NCI-H1092 treated with DMSO at 0.1 percent for 48 hours (cell line): ENCODE data around the gene TMEM184B.

Source experiments
- DNase-seq: peaks from one replicate; lab custom pipeline; 2025; lab: John Stamatoyannopoulos, UW

The TMEM184B gene

GRCh38 chr22:38308791-38309498 lies 36.1 kb upstream of the TMEM184B start:
- DNase-seq: no peak

GRCh38 chr22:38305471-38306448 lies 33.0 kb upstream of the TMEM184B start:
- peak; percentile 77 for DNase-seq

- DNase-seq: no peak
Observed at GRCh38 chr22:38304526-38304925, 31.7 kb upstream of the TMEM184B start.

- DNase-seq: no peak
Observed at GRCh38 chr22:38303974-38304373, 31.2 kb upstream of the TMEM184B start.

GRCh38 chr22:38302906-38303305 lies 30.1 kb upstream of the TMEM184B start:
- DNase-seq: no peak

- no peak for DNase-seq
Observed at GRCh38 chr22:38300946-38301345, 28.1 kb upstream of the TMEM184B start.

- no peak for DNase-seq
Observed at GRCh38 chr22:38300197-38300945, 27.6 kb upstream of the TMEM184B start.

GRCh38 chr22:38299770-38300102 lies 26.9 kb upstream of the TMEM184B start:
- no peak for DNase-seq

GRCh38 chr22:38298312-38299005 lies 25.6 kb upstream of the TMEM184B start:
- no peak for DNase-seq

GRCh38 chr22:38296372-38296771 lies 23.6 kb upstream of the TMEM184B start:
- no peak for DNase-seq

- no peak for DNase-seq
Observed at GRCh38 chr22:38295863-38296262, 23.1 kb upstream of the TMEM184B start.

- DNase-seq: no peak
Observed at GRCh38 chr22:38295339-38295738, 22.5 kb upstream of the TMEM184B start.

- no peak for DNase-seq
Observed at GRCh38 chr22:38294193-38294592, 21.4 kb upstream of the TMEM184B start.

GRCh38 chr22:38292694-38293093 lies 19.9 kb upstream of the TMEM184B start:
- DNase-seq: no peak

- no peak for DNase-seq
Observed at GRCh38 chr22:38291201-38291777, 18.5 kb upstream of the TMEM184B start.

GRCh38 chr22:38290347-38290746 lies 17.5 kb upstream of the TMEM184B start:
- DNase-seq: no peak

- DNase-seq: no peak
Observed at GRCh38 chr22:38289583-38290082, 16.8 kb upstream of the TMEM184B start.

- no peak for DNase-seq
Observed at GRCh38 chr22:38286915-38287669, 14.3 kb upstream of the TMEM184B start.

- no peak for DNase-seq
Observed at GRCh38 chr22:38285018-38285417, 12.2 kb upstream of the TMEM184B start.

- no peak for DNase-seq
Observed at GRCh38 chr22:38284042-38284402, 11.2 kb upstream of the TMEM184B start.

GRCh38 chr22:38282397-38282796 lies 9.6 kb upstream of the TMEM184B start:
- no peak for DNase-seq
